ENCODE data around the gene RELL2. TPM values are rescaled to one million over a fixed set of nuclear protein-coding genes. Genes with fewer than 3 reads are reported as not detected.

RELL2 gene
- total RNA-seq, 1 donor, result 5.1 TPM

- TF ChIP-seq, protein P1, sequence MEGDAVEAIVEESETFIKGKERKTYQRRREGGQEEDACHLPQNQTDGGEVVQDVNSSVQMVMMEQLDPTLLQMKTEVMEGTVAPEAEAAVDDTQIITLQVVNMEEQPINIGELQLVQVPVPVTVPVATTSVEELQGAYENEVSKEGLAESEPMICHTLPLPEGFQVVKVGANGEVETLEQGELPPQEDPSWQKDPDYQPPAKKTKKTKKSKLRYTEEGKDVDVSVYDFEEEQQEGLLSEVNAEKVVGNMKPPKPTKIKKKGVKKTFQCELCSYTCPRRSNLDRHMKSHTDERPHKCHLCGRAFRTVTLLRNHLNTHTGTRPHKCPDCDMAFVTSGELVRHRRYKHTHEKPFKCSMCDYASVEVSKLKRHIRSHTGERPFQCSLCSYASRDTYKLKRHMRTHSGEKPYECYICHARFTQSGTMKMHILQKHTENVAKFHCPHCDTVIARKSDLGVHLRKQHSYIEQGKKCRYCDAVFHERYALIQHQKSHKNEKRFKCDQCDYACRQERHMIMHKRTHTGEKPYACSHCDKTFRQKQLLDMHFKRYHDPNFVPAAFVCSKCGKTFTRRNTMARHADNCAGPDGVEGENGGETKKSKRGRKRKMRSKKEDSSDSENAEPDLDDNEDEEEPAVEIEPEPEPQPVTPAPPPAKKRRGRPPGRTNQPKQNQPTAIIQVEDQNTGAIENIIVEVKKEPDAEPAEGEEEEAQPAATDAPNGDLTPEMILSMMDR (IDR thresholded peaks at IDR 0.05; ENCODE audit: extremely low read depth, low read depth, low read length), result no peak
- peaks cover 61% of the 10 kb centered on the region for H3K79me2 ChIP-seq (ENCODE audit: insufficient read depth, low read length)
- H3K27me3 ChIP-seq (ENCODE audit: insufficient read depth, low read length), result no peaks in the 10 kb centered on the region
These were observed 6.1 kb upstream of the RELL2 start for GRCh38 chr5:141630570-141631140.

GRCh38 chr5:141632650-141633049 lies 4.1 kb upstream of the RELL2 start:
- H3K79me2 ChIP-seq (ENCODE audit: insufficient read depth, low read length), result peaks cover 71% of the 10 kb centered on the region
- no peak for DNase-seq (ENCODE audit: insufficient read length, low spot score, missing footprints)

More at GRCh38 chr5:141630570-141631140, 6.1 kb upstream of the RELL2 start:
- no peaks in the 10 kb centered on the region for H3K9me3 ChIP-seq (ENCODE audit: low read depth, low read length)
- H3K36me3 ChIP-seq (ENCODE audit: insufficient read depth, low read length), result peaks cover 57% of the 10 kb centered on the region
- no peak for DNase-seq (ENCODE audit: insufficient read length, low spot score, missing footprints)
- peaks cover 10% of the 10 kb centered on the region for H3K4me1 ChIP-seq (ENCODE audit: insufficient read depth, low read length)
- no peak overlapping the region for H3K4me2 ChIP-seq (ENCODE audit: insufficient read depth, low read length)
- H4K20me1 ChIP-seq (ENCODE audit: insufficient read depth, low read length), result peaks cover 27% of the 10 kb centered on the region
- H2AFZ ChIP-seq (ENCODE audit: low read length), result no peak overlapping the region
- H3K27ac ChIP-seq (ENCODE audit: low read depth, low read length), result no peak overlapping the region
- no peak overlapping the region for H3K4me3 ChIP-seq (ENCODE audit: insufficient read depth, low read length)

DNA sequence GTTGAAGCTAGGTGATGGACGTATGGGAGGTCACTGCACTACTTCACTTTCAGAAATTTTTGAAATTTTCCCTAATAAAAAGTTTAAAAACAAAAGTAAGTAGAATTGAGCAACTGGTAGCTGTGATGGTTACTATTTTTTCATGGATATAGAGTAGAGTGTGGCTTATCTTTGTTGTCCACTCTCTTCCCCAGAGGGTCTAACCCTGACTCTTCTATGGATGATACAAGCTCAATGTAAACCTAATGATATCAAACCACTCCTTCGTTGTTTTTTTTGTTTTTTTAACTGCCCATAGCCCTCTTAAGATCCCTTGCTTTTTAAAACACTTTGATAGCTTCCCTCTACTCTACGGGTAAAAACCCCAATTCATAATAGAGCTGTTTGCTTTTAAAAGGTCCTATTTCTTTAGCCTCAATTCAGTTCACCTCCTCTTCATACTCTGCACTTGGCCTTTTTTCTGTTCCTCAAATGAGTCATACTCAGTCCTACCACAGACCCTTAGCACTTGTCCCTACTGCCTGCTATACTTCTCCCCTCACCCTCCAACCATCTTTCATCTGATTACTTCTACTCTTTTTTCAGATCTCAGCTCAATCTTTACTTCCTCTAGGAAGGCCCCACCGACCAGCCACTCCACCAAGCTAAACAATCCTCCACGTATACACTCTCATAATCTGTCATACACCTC lies 2.8 kb upstream of the RELL2 start:
- no peak overlapping the region for H2AFZ ChIP-seq (ENCODE audit: low read length)
- DNase-seq (ENCODE audit: insufficient read length, low spot score, missing footprints), result no peak
- no peak overlapping the region for H3K4me2 ChIP-seq (ENCODE audit: insufficient read depth, low read length)
- no peaks in the 10 kb centered on the region for H3K9me3 ChIP-seq (ENCODE audit: low read depth, low read length)
- TF ChIP-seq, protein P1 (IDR thresholded peaks at IDR 0.05; ENCODE audit: extremely low read depth, low read depth, low read length), result no peak
- H4K20me1 ChIP-seq (ENCODE audit: insufficient read depth, low read length), result peaks cover 43% of the 10 kb centered on the region
- H3K79me2 ChIP-seq (ENCODE audit: insufficient read depth, low read length), result peaks cover 71% of the 10 kb centered on the region
- H3K36me3 ChIP-seq (ENCODE audit: insufficient read depth, low read length), result peaks cover 31% of the 10 kb centered on the region
- H3K4me1 ChIP-seq (ENCODE audit: insufficient read depth, low read length), result peaks cover 22% of the 10 kb centered on the region
- H3K27me3 ChIP-seq (ENCODE audit: insufficient read depth, low read length), result no peaks in the 10 kb centered on the region
- no peak overlapping the region for H3K27ac ChIP-seq (ENCODE audit: low read depth, low read length)
- H3K4me3 ChIP-seq (ENCODE audit: insufficient read depth, low read length), result no peak overlapping the region

More at GRCh38 chr5:141632650-141633049, 4.1 kb upstream of the RELL2 start:
- Histone ChIP-seq H3K4me1 (ENCODE audit: insufficient read depth, low read length) (peaks cover 22% of the 10 kb centered on the region), H3K36me3 (ENCODE audit: insufficient read depth, low read length) (peaks cover 40% of the 10 kb centered on the region), H4K20me1 (ENCODE audit: insufficient read depth, low read length) (peaks cover 34% of the 10 kb centered on the region), H3K9me3 (ENCODE audit: low read depth, low read length) (no peaks in the 10 kb centered on the region), H3K4me3 (ENCODE audit: insufficient read depth, low read length) (no peak overlapping the region), H3K27me3 (ENCODE audit: insufficient read depth, low read length) (no peaks in the 10 kb centered on the region), H3K27ac (ENCODE audit: low read depth, low read length) (no peak overlapping the region), H2AFZ (ENCODE audit: low read length) (no peak overlapping the region), H3K4me2 (ENCODE audit: insufficient read depth, low read length) (no peak overlapping the region)
- TF ChIP-seq, protein P1 (IDR thresholded peaks at IDR 0.05; ENCODE audit: extremely low read depth, low read depth, low read length), result no peak

GRCh38 chr5:141634720-141635119 lies 2.1 kb upstream of the RELL2 start:
- Histone ChIP-seq H3K36me3 (ENCODE audit: insufficient read depth, low read length) (peaks cover 24% of the 10 kb centered on the region), H4K20me1 (ENCODE audit: insufficient read depth, low read length) (peaks cover 42% of the 10 kb centered on the region), H3K4me3 (ENCODE audit: insufficient read depth, low read length) (no peak overlapping the region), H3K27ac (ENCODE audit: low read depth, low read length) (no peak overlapping the region), H3K79me2 (ENCODE audit: insufficient read depth, low read length) (peaks cover 65% of the 10 kb centered on the region), H3K9me3 (ENCODE audit: low read depth, low read length) (no peaks in the 10 kb centered on the region), H3K4me2 (ENCODE audit: insufficient read depth, low read length) (no peak overlapping the region), H3K27me3 (ENCODE audit: insufficient read depth, low read length) (no peaks in the 10 kb centered on the region), H2AFZ (ENCODE audit: low read length) (no peak overlapping the region), H3K4me1 (ENCODE audit: insufficient read depth, low read length) (peaks cover 22% of the 10 kb centered on the region)
- TF ChIP-seq, protein P1 (IDR thresholded peaks at IDR 0.05; ENCODE audit: extremely low read depth, low read depth, low read length), result no peak
- DNase-seq (ENCODE audit: insufficient read length, low spot score, missing footprints), result no peak
